Endothelial cell of umbilical vein (primary cell): Measurements from ENCODE around the gene PIGA. TPM values are rescaled to one million over a fixed set of nuclear protein-coding genes. Genes with fewer than 3 reads are reported as not detected.

Experiments used
- BruUV-seq: library from RNA; stranded (reverse); fragments of 400-500 nt; replicated peaks from 2 replicates; lab custom pipeline; 2021; lab: Mats Ljungman, UMichigan
- CTCF ChIA-PET: fragments of 300-600, 350-600 bp; sonication (Branson Sonifier 250); formaldehyde crosslinking; loops from one replicate; lab custom pipeline; 2021; ENCODE audit warnings: antibody characterized with exemption, inconsistent platforms; lab: Charles Lee
- POLR2A ChIA-PET: fragments of 300-600, 350-600 bp; sonication (Branson Sonifier 250); formaldehyde crosslinking; loops from one replicate; lab custom pipeline; 2021; ENCODE audit warnings: antibody characterized with exemption, inconsistent platforms; lab: Charles Lee
- DNase-seq: peaks from one replicate; pipeline ENCODE4 v3.0.0-alpha.2; 2011; ENCODE audit warnings: low read depth, low spot score
- FAIRE-seq: peaks from 2 replicates; lab custom pipeline; 2011; peaks lifted over from hg19 to GRCh38; lab: Jason Lieb, UNC
- H2AFZ ChIP-seq: 2 replicates; pipeline ENCODE4 v1.6.0; 2012; ENCODE audit warnings: low read depth, low read length, control low read depth, inconsistent platforms
- H3K27ac ChIP-seq: 2 replicates; pipeline ENCODE4 v1.5.1; 2011; ENCODE audit warnings: low read depth, mild to moderate bottlenecking, control low read depth, low read length, moderate library complexity; ENCODE audit not compliant: insufficient read depth
- H3K27me3 ChIP-seq, 2 experiments: 2 replicates each; pipeline versions ENCODE4 v1.6.0 to v1.6.1; 2011; ENCODE audit warnings: low read length in 2 of 2, mixed read lengths in 1 of 2; ENCODE audit not compliant: control insufficient read depth in 2 of 2, insufficient read depth in 2 of 2
- H3K36me3 ChIP-seq, 2 experiments: 2 replicates in 1 of 2; 3 replicates in 1 of 2; pipeline ENCODE4 v1.5.1; 2011; ENCODE audit warnings: low read length in 2 of 2, mild to moderate bottlenecking in 1 of 2, moderate library complexity in 1 of 2; ENCODE audit not compliant: control insufficient read depth in 2 of 2, insufficient read depth in 2 of 2; ENCODE audit errors: extremely low read depth in 1 of 2
- H3K4me1 ChIP-seq: 3 replicates; pipeline ENCODE4 v1.5.1; 2011; ENCODE audit warnings: mild to moderate bottlenecking, low read length; ENCODE audit not compliant: control insufficient read depth, insufficient read depth; ENCODE audit errors: extremely low read depth
- H3K4me2 ChIP-seq: 2 replicates; pipeline ENCODE4 v1.6.1; 2011; ENCODE audit warnings: low read length, control low read depth, mixed read lengths; ENCODE audit not compliant: insufficient read depth
- H3K4me3 ChIP-seq, 3 experiments: fragments of 200-600 bp in 1 of 3; sonication (generic), shearing (Covaris generic) in 1 of 3; replicated peaks in 1 of 3; 2 replicates each; pipeline ENCODE4 v1.5.1; 2011 to 2016; ENCODE audit warnings: control low read depth in 3 of 3, low read length in 3 of 3, mild to moderate bottlenecking in 2 of 3, inconsistent platforms in 1 of 3, low read depth in 1 of 3, moderate library complexity in 1 of 3; ENCODE audit not compliant: insufficient read depth in 1 of 3
- H3K79me2 ChIP-seq: 2 replicates; pipeline ENCODE4 v1.6.0; 2012; ENCODE audit warnings: low read length, inconsistent platforms; ENCODE audit not compliant: control insufficient read depth, insufficient read depth
- H3K9ac ChIP-seq: replicated peaks from 2 replicates; pipeline ENCODE3; 2011; ENCODE audit warnings: low read length, control low read depth; ENCODE audit not compliant: insufficient read depth; ENCODE audit errors: extremely low read depth
- H3K9me1 ChIP-seq: replicated peaks from 3 replicates; pipeline ENCODE4 v1.6.0; 2011; ENCODE audit warnings: mild to moderate bottlenecking, low read length; ENCODE audit not compliant: control insufficient read depth, insufficient read depth; ENCODE audit errors: extremely low read depth
- H3K9me3 ChIP-seq: replicated peaks from 2 replicates; pipeline ENCODE4 v1.5.1; 2012; ENCODE audit warnings: low read length, inconsistent platforms; ENCODE audit not compliant: control insufficient read depth, insufficient read depth
- H4K20me1 ChIP-seq: replicated peaks from 2 replicates; pipeline ENCODE3; 2011; ENCODE audit warnings: mild to moderate bottlenecking, low read length; ENCODE audit not compliant: control insufficient read depth, insufficient read depth; ENCODE audit errors: extremely low read depth
- CTCF ChIP-seq, 2 donors: IDR thresholded peaks; 1 replicate in 1 of 2; 2 replicates in 1 of 2; pipeline ENCODE4 v1.5.1; 2011; ENCODE audit warnings: low read length in 2 of 2, mild to moderate bottlenecking in 2 of 2, moderate library complexity in 2 of 2, control low read depth in 1 of 2, inconsistent platforms in 1 of 2, low read depth in 1 of 2; ENCODE audit not compliant: insufficient read depth in 1 of 2; ENCODE audit errors: extremely low read depth in 1 of 2
- EZH2 ChIP-seq: IDR thresholded peaks from 2 replicates; pipeline ENCODE4 v1.6.1; 2012; ENCODE audit warnings: borderline replicate concordance, low read depth, mild to moderate bottlenecking, moderate library complexity, low read length, inconsistent platforms; ENCODE audit not compliant: severe bottlenecking
- FOS ChIP-seq: IDR thresholded peaks from 2 replicates; pipeline ENCODE4 v1.6.1; 2011; ENCODE audit warnings: mild to moderate bottlenecking, low read length, moderate library complexity, borderline replicate concordance; ENCODE audit not compliant: insufficient read depth
- GATA2 ChIP-seq: IDR thresholded peaks from 2 replicates; pipeline ENCODE4 v1.7.0; 2011; ENCODE audit warnings: low read depth, mild to moderate bottlenecking, moderate library complexity, mixed read lengths, low read length; ENCODE audit not compliant: insufficient read length, insufficient read depth
- JUN ChIP-seq: IDR thresholded peaks from 2 replicates; pipeline ENCODE4 v1.6.1; 2011; ENCODE audit warnings: borderline replicate concordance, low read depth; ENCODE audit not compliant: insufficient read length, insufficient read depth
- MAX ChIP-seq: IDR thresholded peaks from 2 replicates; pipeline ENCODE4 v1.6.1; 2011; ENCODE audit not compliant: insufficient read depth, insufficient read length
- MYC ChIP-seq: IDR thresholded peaks from one replicate; pipeline ENCODE4 v1.6.1; 2011; ENCODE audit warnings: mild to moderate bottlenecking, low read depth, low read length
- POLR2A ChIP-seq: IDR thresholded peaks from 2 replicates; pipeline ENCODE4 v1.6.1; 2012; ENCODE audit warnings: low read depth, mild to moderate bottlenecking, control low read depth, low read length
- POLR2AphosphoS5 ChIP-seq: IDR thresholded peaks from 2 replicates; pipeline ENCODE4 v1.6.1; 2012; ENCODE audit warnings: low read depth, mild to moderate bottlenecking, control low read depth, low read length, moderate library complexity; ENCODE audit not compliant: insufficient read depth
- dilution Hi-C: fragments of 300-500 bp; cut with MboI; formaldehyde crosslinking; loops from one replicate; pipeline ENCODE4 v1.15.0; 2019; ENCODE audit warnings: low sequenced_read_pairs; ENCODE audit not compliant: extremely low pct_ligation_motif_present
- intact Hi-C: fragments of 100-400 bp; cut with micrococcal nuclease; formaldehyde crosslinking; loops from one replicate; pipeline ENCODE4 v1.10.0; 2022
- polyA plus RNA-seq, 4 experiments: library from polyadenylated mRNA; depleted of rRNA in 3 of 4; stranded (reverse) in 3 of 4; unstranded in 1 of 4; fragments of >200 nt; gene quantifications; 2 replicates each; pipeline versions ENCODE4 v1.2.1 to v1.2.3, GENCODE V29; 2011 to 2012; ENCODE audit warnings: missing spikeins in 1 of 4
- total RNA-seq: library from RNA; stranded (reverse); gene quantifications from 2 replicates; pipeline ENCODE4 v1.2.3, GENCODE V29; 2021

Gene PIGA
- total and polyA plus RNA-seq, 2 donors (not counting 3 experiments of a cell fraction or from before 2014, with no cell fraction given) = 4.0 to 12.1 TPM

- no peaks in the 10 kb centered on the region for H4K20me1 ChIP-seq
- no peak overlapping the region for H3K4me2 ChIP-seq
- H3K36me3 ChIP-seq = no peaks in the 10 kb centered on the region
- no peaks in the 10 kb centered on the region for H3K79me2 ChIP-seq
- ChIA-PET POLR2A (no interaction called here), CTCF (no interaction called here)
- no peak for FAIRE-seq
- BruUV-seq = no TSS peak
- H3K27me3 ChIP-seq = no peaks in the 10 kb centered on the region
- H3K4me3 ChIP-seq = no peak overlapping the region
- no peak overlapping the region for H3K27ac ChIP-seq
- dilution Hi-C loops = no loop called here
- intact Hi-C loops = no loop called here
- H2AFZ ChIP-seq = no peak overlapping the region
- no peaks in the 10 kb centered on the region for H3K4me1 ChIP-seq
- H3K9me3 ChIP-seq = no peaks in the 10 kb centered on the region
- no peak for DNase-seq
- no peak overlapping the region for H3K9ac ChIP-seq
- TF ChIP-seq MAX (no peak), CTCF (IDR thresholded peaks at IDR 0.05; ENCODE audit: extremely low read depth in 1 of 2, insufficient read depth in 1 of 2, low read depth in 1 of 2, low read length in 2 of 2) (no peak), MYC (no peak), GATA2 (no peak), POLR2AphosphoS5 (no peak), POLR2A (no peak), FOS (no peak), JUN (no peak), EZH2 (no peak)
- H3K9me1 ChIP-seq = no peaks in the 10 kb centered on the region
These were observed 13.3 kb downstream of the PIGA start for GRCh38 chrX:15322072-15322471.
